MM.1S (cell line): ENCODE measurements around the gene WDR64.

Source experiments
- DNase-seq: peaks from one replicate; pipeline ENCODE4 v3.0.0-alpha.2; 2015
- H2AFZ ChIP-seq: fragments of 300-600 bp; sonication (generic); 2 replicates; pipeline ENCODE4 v1.6.0; 2016; ENCODE audit warnings: antibody characterized with exemption, low read length
- H3F3A ChIP-seq: fragments of 300-600 bp; sonication (generic); 2 replicates; pipeline ENCODE4 v1.6.1; 2016; ENCODE audit warnings: mild to moderate bottlenecking, antibody characterized with exemption, low read length, moderate library complexity, mixed read lengths; ENCODE audit not compliant: insufficient read depth
- H3K27ac ChIP-seq: fragments of 300-600 bp; sonication (generic); 2 replicates; pipeline ENCODE4 v1.5.1; 2016; ENCODE audit warnings: mild to moderate bottlenecking, low read length
- H3K27me3 ChIP-seq: fragments of 300-600 bp; sonication (generic); replicated peaks from 2 replicates; pipeline ENCODE4 v1.6.0; 2016; ENCODE audit warnings: low read length; ENCODE audit not compliant: insufficient read depth
- H3K36me3 ChIP-seq: fragments of 300-600 bp; sonication (generic); replicated peaks from 2 replicates; pipeline ENCODE4 v1.6.1; 2016; ENCODE audit warnings: mild to moderate bottlenecking, low read length, mixed read lengths; ENCODE audit not compliant: insufficient read depth
- H3K4me1 ChIP-seq: fragments of 300-600 bp; sonication (generic); 2 replicates; pipeline ENCODE4 v1.6.1; 2016; ENCODE audit warnings: low read length, mixed read lengths
- H3K4me2 ChIP-seq: fragments of 300-600 bp; sonication (generic); 2 replicates; pipeline ENCODE4 v1.6.0; 2016; ENCODE audit warnings: low read depth, low read length
- H3K4me3 ChIP-seq: fragments of 300-600 bp; sonication (generic); 2 replicates; pipeline ENCODE4 v1.5.1; 2016; ENCODE audit warnings: low read length, mixed read lengths
- H3K79me2 ChIP-seq: fragments of 300-600 bp; sonication (generic); 2 replicates; pipeline ENCODE4 v1.6.1; 2016; ENCODE audit warnings: mixed run types, low read length, mixed read lengths
- H3K9ac ChIP-seq: fragments of 300-600 bp; sonication (generic); 2 replicates; pipeline ENCODE4 v1.6.1; 2016; ENCODE audit warnings: low read length, mixed read lengths
- H3K9me2 ChIP-seq: fragments of 300-600 bp; sonication (generic); replicated peaks from 2 replicates; pipeline ENCODE4 v1.6.1; 2016; ENCODE audit warnings: mild to moderate bottlenecking, low read length, mixed read lengths; ENCODE audit not compliant: insufficient read depth
- H3K9me3 ChIP-seq: fragments of 300-600 bp; sonication (generic); replicated peaks from 2 replicates; pipeline ENCODE4 v1.6.1; 2016; ENCODE audit warnings: mild to moderate bottlenecking, low read length, mixed read lengths; ENCODE audit not compliant: insufficient read depth
- H4K20me1 ChIP-seq: fragments of 300-600 bp; sonication (generic); 2 replicates; pipeline ENCODE4 v1.6.1; 2016; ENCODE audit warnings: mild to moderate bottlenecking, low read length, moderate library complexity, mixed read lengths; ENCODE audit not compliant: insufficient read depth
- CTCF ChIP-seq: fragments of 300-600 bp; sonication (generic); IDR thresholded peaks from 2 replicates; pipeline ENCODE4 v1.5.1; 2016; ENCODE audit warnings: antibody characterized with exemption, low read length, mixed read lengths
- EZH2 ChIP-seq: fragments of 300-600 bp; sonication (generic); optimal IDR thresholded peaks from 2 replicates; pipeline ENCODE3; 2017; ENCODE audit warnings: low read depth, mild to moderate bottlenecking, antibody characterized with exemption, low read length, mixed read lengths
- EZH2phosphoT487 ChIP-seq: fragments of 300-600 bp; sonication (generic); IDR thresholded peaks from 2 replicates; pipeline ENCODE4 v1.6.1; 2018; ENCODE audit warnings: antibody characterized with exemption, low read length

The WDR64 gene

GRCh38 chr1:241721011-241721410 is 68.9 kb downstream of the WDR64 start:
- no peak overlapping the region for H3K9ac ChIP-seq
- no peaks in the 10 kb centered on the region for H3K27me3 ChIP-seq
- H3F3A ChIP-seq, result no peaks in the 10 kb centered on the region
- H3K4me2 ChIP-seq, result no peak overlapping the region
- H3K36me3 ChIP-seq, result no peaks in the 10 kb centered on the region
- no peaks in the 10 kb centered on the region for H3K4me1 ChIP-seq
- H3K9me3 ChIP-seq, result no peaks in the 10 kb centered on the region
- H2AFZ ChIP-seq, result no peak overlapping the region
- DNase-seq, result no peak
- no peaks in the 10 kb centered on the region for H3K79me2 ChIP-seq
- H3K9me2 ChIP-seq, result no peaks in the 10 kb centered on the region
- no peaks in the 10 kb centered on the region for H4K20me1 ChIP-seq
- H3K27ac ChIP-seq, result no peak overlapping the region
- TF ChIP-seq CTCF, result no peak
- no peak for TF ChIP-seq EZH2phosphoT487
- no peak for TF ChIP-seq EZH2
- H3K4me3 ChIP-seq, result no peak overlapping the region

- TF ChIP-seq EZH2 (no peak), EZH2phosphoT487 (no peak), CTCF (no peak)
- Histone ChIP-seq H3K9me3 (no peaks in the 10 kb centered on the region), H3K9ac (no peak overlapping the region), H3K27me3 (no peaks in the 10 kb centered on the region), H3K9me2 (no peaks in the 10 kb centered on the region), H3K4me2 (no peak overlapping the region), H3K79me2 (no peaks in the 10 kb centered on the region), H3K27ac (no peak overlapping the region), H2AFZ (no peak overlapping the region), H4K20me1 (no peaks in the 10 kb centered on the region), H3K36me3 (no peaks in the 10 kb centered on the region), H3F3A (no peaks in the 10 kb centered on the region), H3K4me3 (no peak overlapping the region), H3K4me1 (no peaks in the 10 kb centered on the region)
- no peak for DNase-seq
These were observed 70.9 kb downstream of the WDR64 start for GRCh38 chr1:241722947-241723346.

- Histone ChIP-seq H3K27ac (no peak overlapping the region), H3K4me1 (no peaks in the 10 kb centered on the region), H3K4me3 (no peak overlapping the region), H4K20me1 (no peaks in the 10 kb centered on the region), H3F3A (no peaks in the 10 kb centered on the region), H3K9ac (no peak overlapping the region), H3K27me3 (no peaks in the 10 kb centered on the region), H3K9me3 (no peaks in the 10 kb centered on the region), H3K9me2 (no peaks in the 10 kb centered on the region), H3K4me2 (no peak overlapping the region), H3K79me2 (no peaks in the 10 kb centered on the region), H3K36me3 (no peaks in the 10 kb centered on the region), H2AFZ (no peak overlapping the region)
- DNase-seq, result no peak
- no peak for TF ChIP-seq EZH2phosphoT487
- no peak for TF ChIP-seq CTCF
- no peak for TF ChIP-seq EZH2
These were observed 72.8 kb downstream of the WDR64 start for GRCh38 chr1:241724741-241725356.
